RWPE2 (cell line): ENCODE measurements around the gene MKRN1.
"Not testable (repeated sequence)": the region's sequence is repeated elsewhere in the genome, so short reads cannot be mapped to it uniquely, and the experiment has no call there.

Experiments
- ATAC-seq: fragments of 200-7000 bp; cut with Tn5 transposase; 3 replicates; pipeline ENCODE4 v1.9.1; 2021; ENCODE audit warnings: low read depth
- DNase-seq: peaks from one replicate; pipeline ENCODE4 v3.0.0-alpha.2; 2020; ENCODE audit warnings: low spot score
- H3K27ac ChIP-seq: fragments of 450-650 bp; 2 replicates; pipeline ENCODE4 v1.5.1; 2017; ENCODE audit warnings: mild to moderate bottlenecking; ENCODE audit not compliant: poor library complexity, severe bottlenecking
- H3K27me3 ChIP-seq: fragments of 250-450 bp; sonication (Bioruptor Pico); 2 replicates; pipeline ENCODE4 v1.5.1; 2021; ENCODE audit warnings: mild to moderate bottlenecking, moderate library complexity; ENCODE audit not compliant: insufficient read depth, poor library complexity, severe bottlenecking
- H3K36me3 ChIP-seq: fragments of 250-450 bp; sonication (Bioruptor Pico); 2 replicates; pipeline ENCODE4 v1.5.1; 2020; ENCODE audit warnings: low read depth, mild to moderate bottlenecking, moderate library complexity
- H3K4me1 ChIP-seq: fragments of 250-450 bp; sonication (Bioruptor Pico); 2 replicates; pipeline ENCODE4 v1.5.1; 2021; ENCODE audit warnings: mild to moderate bottlenecking, moderate library complexity; ENCODE audit not compliant: insufficient read depth, poor library complexity, severe bottlenecking
- H3K4me3 ChIP-seq: fragments of 250-450 bp; sonication (Bioruptor Pico); 2 replicates; pipeline ENCODE4 v1.5.1; 2021; ENCODE audit warnings: mild to moderate bottlenecking, moderate library complexity; ENCODE audit not compliant: severe bottlenecking
- H3K9me3 ChIP-seq: fragments of 250-450 bp; sonication (Bioruptor Pico); 2 replicates; pipeline ENCODE4 v1.5.1; 2021; ENCODE audit warnings: mild to moderate bottlenecking, moderate library complexity; ENCODE audit not compliant: severe bottlenecking
- CTCF ChIP-seq: fragments of 450-650 bp; IDR thresholded peaks from one replicate; pipeline ENCODE4 v1.5.1; 2017; ENCODE audit warnings: mild to moderate bottlenecking, moderate library complexity; ENCODE audit not compliant: poor library complexity, severe bottlenecking

MKRN1 gene

GRCh38 chr7:140456551-140457051, 22.7 kb downstream of the MKRN1 start:
- no peak for DNase-seq
- H3K9me3 ChIP-seq, result no peaks in the 10 kb centered on the region
- no peak for TF ChIP-seq CTCF
- H3K4me1 ChIP-seq, result no peaks in the 10 kb centered on the region
- no peaks in the 10 kb centered on the region for H3K27me3 ChIP-seq
- no peak overlapping the region for H3K4me3 ChIP-seq
- H3K27ac ChIP-seq, result no peak overlapping the region
- no peak for ATAC-seq
- H3K36me3 ChIP-seq, result peaks cover 66% of the 10 kb centered on the region

- ATAC-seq (no peak), DNase-seq (no peak)
- Histone ChIP-seq H3K27ac (no peak overlapping the region), H3K27me3 (no peaks in the 10 kb centered on the region), H3K4me1 (no peaks in the 10 kb centered on the region), H3K4me3 (no peak overlapping the region), H3K36me3 (peaks cover 57% of the 10 kb centered on the region), H3K9me3 (no peaks in the 10 kb centered on the region)
- no peak for TF ChIP-seq CTCF
These were observed 23.6 kb downstream of the MKRN1 start for GRCh38 chr7:140455743-140456142.

GRCh38 chr7:140454657-140455015, 24.7 kb downstream of the MKRN1 start:
- Histone ChIP-seq H3K27me3 (no peaks in the 10 kb centered on the region), H3K4me3 (no peak overlapping the region), H3K36me3 (peaks cover 53% of the 10 kb centered on the region), H3K9me3 (no peaks in the 10 kb centered on the region), H3K4me1 (no peaks in the 10 kb centered on the region), H3K27ac (no peak overlapping the region)
- ATAC-seq (no peak), DNase-seq (no peak)
- no peak for TF ChIP-seq CTCF

GRCh38 chr7:140453785-140454656, 25.3 kb downstream of the MKRN1 start:
- H3K27ac ChIP-seq, H3K27me3 ChIP-seq, H3K4me1 ChIP-seq, ATAC-seq, H3K9me3 ChIP-seq, H3K4me3 ChIP-seq, DNase-seq: not testable (repeated sequence)
- peaks cover 47% of the 10 kb centered on the region for H3K36me3 ChIP-seq

- H3K4me3 ChIP-seq, result no peak overlapping the region
- DNase-seq (no peak), ATAC-seq (no peak)
- no peaks in the 10 kb centered on the region for H3K4me1 ChIP-seq
- H3K9me3 ChIP-seq, result no peaks in the 10 kb centered on the region
- H3K27me3 ChIP-seq, result no peaks in the 10 kb centered on the region
- H3K27ac ChIP-seq, result no peak overlapping the region
- no peak for TF ChIP-seq CTCF
- peaks cover 40% of the 10 kb centered on the region for H3K36me3 ChIP-seq
These were observed 26.0 kb downstream of the MKRN1 start for GRCh38 chr7:140453273-140453672.
